HepG2 (cell line): ENCODE results near the gene CYSRT1. TPM values are rescaled to one million over a fixed set of nuclear protein-coding genes. Genes with fewer than 3 reads are reported as not detected.

Experiments
- CBFB ChIP-seq: sonication (generic); formaldehyde crosslinking; IDR thresholded peaks from 2 replicates; pipeline ENCODE4 v1.4.0; 2020; ENCODE audit warnings: missing genetic modification reagents
- CEBPG ChIP-seq: IDR thresholded peaks from 2 replicates; pipeline ENCODE4 v1.6.1; 2016
- CREB1 ChIP-seq, 2 experiments: fragments of 450-650 bp in 1 of 2; IDR thresholded peaks; 2 replicates each; pipeline ENCODE4 v1.6.1; 2016 to 2017; ENCODE audit warnings: control low read depth in 1 of 2, mild to moderate bottlenecking in 1 of 2, missing compliant biosample characterization in 1 of 2, missing genetic modification characterization in 1 of 2
- HOXD1 ChIP-seq: sonication (generic); formaldehyde crosslinking; IDR thresholded peaks from 2 replicates; pipeline ENCODE4 v1.5.0; 2020; ENCODE audit warnings: missing genetic modification reagents
- KMT2A ChIP-seq: sonication (generic); formaldehyde crosslinking; IDR thresholded peaks from 2 replicates; pipeline ENCODE4 v1.4.0; 2020; ENCODE audit warnings: missing genetic modification reagents
- PRPF4 ChIP-seq: fragments of 200-400 bp; formaldehyde crosslinking; IDR thresholded peaks from 2 replicates; pipeline ENCODE4 v1.6.1; 2016; ENCODE audit warnings: low read length, low read depth; ENCODE audit not compliant: poor library complexity, severe bottlenecking
- RORA ChIP-seq: sonication (generic); formaldehyde crosslinking; IDR thresholded peaks from 2 replicates; pipeline ENCODE4 v1.5.0; 2020; ENCODE audit warnings: mild to moderate bottlenecking, missing genetic modification reagents, moderate library complexity
- SNRNP70 ChIP-seq: fragments of 200-400 bp; formaldehyde crosslinking; IDR thresholded peaks from 2 replicates; pipeline ENCODE4 v1.6.1; 2017; ENCODE audit warnings: mild to moderate bottlenecking, low read depth, low read length, moderate library complexity
- ZFP36L2 ChIP-seq: sonication (generic); formaldehyde crosslinking; IDR thresholded peaks from 2 replicates; pipeline ENCODE4 v1.4.0; 2020; ENCODE audit warnings: missing genetic modification reagents
- ZFP37 ChIP-seq: sonication (generic); formaldehyde crosslinking; IDR thresholded peaks from 2 replicates; pipeline ENCODE4 v1.4.0; 2020; ENCODE audit warnings: missing genetic modification reagents, borderline replicate concordance
- ZKSCAN8 ChIP-seq: IDR thresholded peaks from 2 replicates; pipeline ENCODE4 v1.6.1; 2016; ENCODE audit warnings: borderline replicate concordance, missing genetic modification reagents, missing compliant biosample characterization
- ZNF121 ChIP-seq: sonication (generic); formaldehyde crosslinking; IDR thresholded peaks from 2 replicates; pipeline ENCODE4 v1.5.0; 2020; ENCODE audit warnings: mild to moderate bottlenecking, missing genetic modification reagents
- ZNF276 ChIP-seq: sonication (generic); formaldehyde crosslinking; IDR thresholded peaks from 2 replicates; pipeline ENCODE4 v1.4.0; 2020; ENCODE audit warnings: mild to moderate bottlenecking, low read depth, missing genetic modification reagents
- ZNF543 ChIP-seq: sonication (generic); formaldehyde crosslinking; IDR thresholded peaks from 2 replicates; pipeline ENCODE4 v1.4.0; 2020; ENCODE audit warnings: mild to moderate bottlenecking, missing genetic modification reagents
- ZNF619 ChIP-seq: sonication (generic); formaldehyde crosslinking; IDR thresholded peaks from 2 replicates; pipeline ENCODE4 v1.4.0; 2020; ENCODE audit warnings: mild to moderate bottlenecking, missing genetic modification reagents
- ZNF672 ChIP-seq: sonication (generic); formaldehyde crosslinking; IDR thresholded peaks from 2 replicates; pipeline ENCODE4 v1.8.1; 2022; ENCODE audit warnings: missing genetic modification reagents
- ZNF766 ChIP-seq: sonication (generic); formaldehyde crosslinking; IDR thresholded peaks from 2 replicates; pipeline ENCODE4 v1.5.0; 2020; ENCODE audit warnings: missing genetic modification reagents, borderline replicate concordance
- ZNF780A ChIP-seq: sonication (generic); formaldehyde crosslinking; IDR thresholded peaks from 2 replicates; pipeline ENCODE4 v1.8.0; 2022; ENCODE audit warnings: mild to moderate bottlenecking, missing genetic modification reagents, moderate library complexity
- ZNF782 ChIP-seq: sonication (generic); formaldehyde crosslinking; IDR thresholded peaks from 2 replicates; pipeline ENCODE4 v1.4.0; 2020; ENCODE audit warnings: missing genetic modification reagents, mild to moderate bottlenecking, borderline replicate concordance
- polyA plus RNA-seq, 8 experiments: library from polyadenylated mRNA; depleted of rRNA in 3 of 8; stranded (reverse) in 7 of 8; unstranded in 1 of 8; fragments of >200 nt; fragmentation: Illumina TruSeq in 4 of 8; extraction: Trizol in 4 of 8; gene quantifications; 2 replicates each; pipeline versions ENCODE4 v1.2.1 to v1.2.3, GENCODE V29; 2011 to 2016; ENCODE audit warnings: low read depth in 4 of 8, missing spikeins in 1 of 8, mixed read lengths in 1 of 8; ENCODE audit not compliant: insufficient read depth in 1 of 8
- total RNA-seq, 5 experiments: library from RNA; depleted of rRNA; stranded (reverse); fragments of >200 nt; fragmentation: Illumina TruSeq; extraction: Trizol; gene quantifications; 2 replicates each; pipeline ENCODE4 v1.2.3, GENCODE V29; 2016; ENCODE audit warnings: low read depth in 1 of 5
- TF ChIP-seq, protein P1 (sequence below): sonication (generic); formaldehyde crosslinking; IDR thresholded peaks from 2 replicates; pipeline ENCODE4 v1.8.0; 2022; ENCODE audit warnings: low read depth, missing genetic modification reagents
- TF ChIP-seq, protein P2 (sequence below): sonication (generic); formaldehyde crosslinking; IDR thresholded peaks from 2 replicates; pipeline ENCODE4 v1.4.0; 2020; ENCODE audit warnings: low read depth, mild to moderate bottlenecking, missing genetic modification reagents
- TF ChIP-seq, protein P3 (sequence below): fragments of 450-650 bp; IDR thresholded peaks from 2 replicates; pipeline ENCODE4 v1.6.1; 2017
- TF ChIP-seq, protein P4 (sequence below): IDR thresholded peaks from 2 replicates; pipeline ENCODE4 v1.6.1; 2016; ENCODE audit warnings: missing biosample characterization, missing genetic modification reagents, low read depth

CYSRT1 gene
- total and polyA plus RNA-seq, 2 of the 13 experiments (the other 11 are each of a cell fraction or from before 2014, with no cell fraction given): 1.5 to 2.1 TPM

DNA sequence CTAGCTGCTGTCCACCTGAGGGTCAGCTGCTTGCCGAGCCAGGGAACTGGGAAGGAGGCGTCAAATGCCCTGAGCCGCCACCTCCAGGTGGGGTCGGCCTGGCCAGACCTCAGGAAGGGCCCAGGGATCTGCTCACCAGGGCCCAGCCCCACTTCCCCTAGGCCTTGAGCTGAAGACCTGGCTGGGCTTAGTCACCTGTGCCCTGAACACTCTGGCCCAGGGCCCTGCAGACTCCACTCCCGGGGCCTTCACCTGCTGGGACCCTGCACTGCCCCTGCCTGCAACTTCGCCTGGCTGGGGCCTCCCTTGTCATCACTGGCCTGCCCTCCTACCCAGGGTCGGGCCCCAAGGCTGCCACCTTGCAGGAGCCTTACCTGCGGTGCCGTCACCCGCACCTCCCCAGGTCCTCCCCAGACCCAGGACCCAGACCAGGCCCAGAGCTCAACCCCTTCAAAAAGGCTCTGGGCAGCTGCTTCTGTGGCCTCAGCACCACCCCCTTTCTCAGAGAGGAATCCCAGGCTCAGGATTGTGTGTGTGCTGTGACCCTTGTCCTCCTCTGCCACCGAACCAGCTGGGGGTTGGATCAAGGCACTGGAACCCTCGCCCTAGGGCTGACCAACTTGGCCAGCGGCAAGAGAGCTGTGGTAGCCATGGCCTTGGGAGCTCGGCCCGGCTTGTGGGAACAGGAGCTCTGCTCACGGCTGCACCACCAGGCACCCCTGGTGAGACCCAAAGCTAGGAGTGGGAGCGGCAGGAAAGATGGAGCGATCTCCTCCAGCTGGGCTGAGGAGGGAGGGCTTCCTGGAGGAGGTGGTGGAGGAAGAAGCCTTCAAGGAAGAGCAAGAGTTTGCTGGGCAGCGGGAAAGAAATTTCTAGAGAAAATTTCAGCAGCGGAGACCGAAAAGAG is 29.0 kb downstream of the CYSRT1 start (continued):
- no peak for TF ChIP-seq ZFP36L2
- peak; percentile 61; the same call in 1 of the 2 replicates for TF ChIP-seq ZNF619 (CRISPR knock-in tag)
- TF ChIP-seq CBFB (CRISPR knock-in tag): no peak
- TF ChIP-seq, protein P1, sequence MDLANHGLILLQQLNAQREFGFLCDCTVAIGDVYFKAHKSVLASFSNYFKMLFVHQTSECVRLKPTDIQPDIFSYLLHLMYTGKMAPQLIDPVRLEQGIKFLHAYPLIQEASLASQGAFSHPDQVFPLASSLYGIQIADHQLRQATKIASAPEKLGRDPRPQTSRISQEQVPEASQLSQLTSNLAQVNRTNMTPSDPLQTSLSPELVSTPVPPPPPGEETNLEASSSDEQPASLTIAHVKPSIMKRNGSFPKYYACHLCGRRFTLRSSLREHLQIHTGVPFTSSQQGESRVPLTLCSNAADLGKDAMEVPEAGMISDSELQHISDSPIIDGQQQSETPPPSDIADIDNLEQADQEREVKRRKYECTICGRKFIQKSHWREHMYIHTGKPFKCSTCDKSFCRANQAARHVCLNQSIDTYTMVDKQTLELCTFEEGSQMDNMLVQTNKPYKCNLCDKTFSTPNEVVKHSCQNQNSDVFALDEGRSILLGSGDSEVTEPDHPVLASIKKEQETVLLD: no peak
- no peak for TF ChIP-seq KMT2A (CRISPR knock-in tag)
- TF ChIP-seq ZNF543 (CRISPR knock-in tag): no peak
- TF ChIP-seq ZNF766 (CRISPR knock-in tag): no peak
- TF ChIP-seq ZNF780A: no peak
- TF ChIP-seq RORA (CRISPR knock-in tag): no peak
- no peak for TF ChIP-seq CREB1 (IDR thresholded peaks at IDR 0.05)
- TF ChIP-seq CREB1 (CRISPR knock-in tag; IDR thresholded peaks at IDR 0.05): no peak
- no peak for TF ChIP-seq HOXD1
- TF ChIP-seq ZFP37 (CRISPR knock-in tag): no peak
- no peak for TF ChIP-seq PRPF4
- no peak for TF ChIP-seq ZNF276 (CRISPR knock-in tag)
- TF ChIP-seq, protein P2, sequence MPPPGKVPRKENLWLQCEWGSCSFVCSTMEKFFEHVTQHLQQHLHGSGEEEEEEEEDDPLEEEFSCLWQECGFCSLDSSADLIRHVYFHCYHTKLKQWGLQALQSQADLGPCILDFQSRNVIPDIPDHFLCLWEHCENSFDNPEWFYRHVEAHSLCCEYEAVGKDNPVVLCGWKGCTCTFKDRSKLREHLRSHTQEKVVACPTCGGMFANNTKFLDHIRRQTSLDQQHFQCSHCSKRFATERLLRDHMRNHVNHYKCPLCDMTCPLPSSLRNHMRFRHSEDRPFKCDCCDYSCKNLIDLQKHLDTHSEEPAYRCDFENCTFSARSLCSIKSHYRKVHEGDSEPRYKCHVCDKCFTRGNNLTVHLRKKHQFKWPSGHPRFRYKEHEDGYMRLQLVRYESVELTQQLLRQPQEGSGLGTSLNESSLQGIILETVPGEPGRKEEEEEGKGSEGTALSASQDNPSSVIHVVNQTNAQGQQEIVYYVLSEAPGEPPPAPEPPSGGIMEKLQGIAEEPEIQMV (CRISPR knock-in tag): no peak
- TF ChIP-seq ZNF782 (CRISPR knock-in tag): no peak
- TF ChIP-seq, protein P3, sequence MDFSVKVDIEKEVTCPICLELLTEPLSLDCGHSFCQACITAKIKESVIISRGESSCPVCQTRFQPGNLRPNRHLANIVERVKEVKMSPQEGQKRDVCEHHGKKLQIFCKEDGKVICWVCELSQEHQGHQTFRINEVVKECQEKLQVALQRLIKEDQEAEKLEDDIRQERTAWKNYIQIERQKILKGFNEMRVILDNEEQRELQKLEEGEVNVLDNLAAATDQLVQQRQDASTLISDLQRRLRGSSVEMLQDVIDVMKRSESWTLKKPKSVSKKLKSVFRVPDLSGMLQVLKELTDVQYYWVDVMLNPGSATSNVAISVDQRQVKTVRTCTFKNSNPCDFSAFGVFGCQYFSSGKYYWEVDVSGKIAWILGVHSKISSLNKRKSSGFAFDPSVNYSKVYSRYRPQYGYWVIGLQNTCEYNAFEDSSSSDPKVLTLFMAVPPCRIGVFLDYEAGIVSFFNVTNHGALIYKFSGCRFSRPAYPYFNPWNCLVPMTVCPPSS: no peak
- no peak for TF ChIP-seq CEBPG
- TF ChIP-seq SNRNP70: no peak
- no peak for TF ChIP-seq ZNF672
- no peak for TF ChIP-seq ZKSCAN8 (CRISPR knock-in tag)
- TF ChIP-seq, protein P4, sequence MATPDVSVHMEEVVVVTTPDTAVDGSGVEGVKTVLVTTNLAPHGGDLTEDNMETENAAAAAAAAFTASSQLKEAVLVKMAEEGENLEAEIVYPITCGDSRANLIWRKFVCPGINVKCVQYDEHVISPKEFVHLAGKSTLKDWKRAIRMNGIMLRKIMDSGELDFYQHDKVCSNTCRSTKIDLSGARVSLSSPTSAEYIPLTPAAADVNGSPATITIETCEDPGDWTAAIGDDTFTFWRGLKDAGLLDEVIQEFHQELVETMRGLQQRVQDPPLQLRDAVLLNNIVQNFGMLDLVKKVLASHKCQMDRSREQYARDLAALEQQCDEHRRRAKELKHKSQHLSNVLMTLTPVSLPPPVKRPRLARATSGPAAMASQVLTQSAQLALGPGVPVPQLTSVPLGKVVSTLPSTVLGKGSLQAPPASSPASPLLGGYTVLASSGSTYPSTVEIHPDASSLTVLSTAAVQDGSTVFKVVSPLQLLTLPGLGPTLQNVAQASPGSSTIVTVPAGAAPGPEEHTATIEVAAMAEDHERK (CRISPR knock-in tag): no peak
- peak; percentile 68 for TF ChIP-seq ZNF121 (CRISPR knock-in tag)
